GM18870 (cell line): ENCODE data around the gene STK40.

Experiments
- ATAC-seq: cut with Tn5 transposase; IDR thresholded peaks from one replicate; pipeline ENCODE4 v1.9.1; 2021; ENCODE audit warnings: moderate library complexity; ENCODE audit not compliant: unreplicated experiment

Gene STK40

DNA sequence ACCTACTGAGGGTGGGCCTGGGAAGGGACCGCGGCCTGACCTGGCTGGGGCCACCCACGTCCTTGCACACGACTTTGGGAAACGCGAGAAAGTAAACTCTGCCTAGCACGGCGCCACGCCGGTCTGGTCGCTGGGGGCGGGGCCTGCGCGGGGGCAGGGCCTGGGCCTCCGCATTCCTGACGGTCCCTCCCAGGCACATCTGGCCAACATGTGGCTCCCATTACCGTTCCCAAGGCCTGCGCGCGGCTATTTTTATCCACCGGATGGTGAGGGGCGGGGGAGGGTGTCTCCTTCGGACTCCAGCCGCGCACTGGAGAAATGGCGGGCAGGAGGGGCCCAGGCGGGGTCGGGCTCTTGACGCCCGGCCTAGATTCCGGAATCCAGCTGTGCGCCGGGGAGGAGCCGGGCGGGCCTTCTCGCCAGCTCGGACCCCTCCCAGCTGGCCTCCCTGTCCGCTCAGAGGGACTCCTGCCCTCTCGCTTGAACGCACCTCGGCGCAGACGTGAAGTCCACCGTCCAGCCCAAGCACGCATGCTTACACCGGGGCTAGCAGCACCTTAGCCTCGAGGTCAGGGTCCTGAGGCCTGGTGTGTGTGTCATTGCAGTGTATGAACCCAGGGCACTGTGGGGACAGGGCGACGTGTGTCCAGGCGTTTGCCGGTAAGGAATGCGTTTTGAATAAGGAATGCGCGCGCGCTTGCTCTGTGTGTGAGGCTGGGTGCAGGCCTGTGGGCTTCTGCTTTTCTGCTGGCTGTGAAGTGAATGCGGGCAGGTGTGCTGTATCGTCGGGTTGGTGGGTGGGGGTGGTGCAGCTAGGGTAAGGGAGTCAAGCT, 64.4 kb downstream of the STK40 start:
- no peak for ATAC-seq

GRCh38 chr1:36320767-36321118, 65.0 kb downstream of the STK40 start:
- no peak for ATAC-seq

GRCh38 chr1:36320291-36320761, 65.4 kb downstream of the STK40 start:
- ATAC-seq = no peak

- ATAC-seq = no peak
Observed at GRCh38 chr1:36309397-36309796, 76.3 kb downstream of the STK40 start.

DNA sequence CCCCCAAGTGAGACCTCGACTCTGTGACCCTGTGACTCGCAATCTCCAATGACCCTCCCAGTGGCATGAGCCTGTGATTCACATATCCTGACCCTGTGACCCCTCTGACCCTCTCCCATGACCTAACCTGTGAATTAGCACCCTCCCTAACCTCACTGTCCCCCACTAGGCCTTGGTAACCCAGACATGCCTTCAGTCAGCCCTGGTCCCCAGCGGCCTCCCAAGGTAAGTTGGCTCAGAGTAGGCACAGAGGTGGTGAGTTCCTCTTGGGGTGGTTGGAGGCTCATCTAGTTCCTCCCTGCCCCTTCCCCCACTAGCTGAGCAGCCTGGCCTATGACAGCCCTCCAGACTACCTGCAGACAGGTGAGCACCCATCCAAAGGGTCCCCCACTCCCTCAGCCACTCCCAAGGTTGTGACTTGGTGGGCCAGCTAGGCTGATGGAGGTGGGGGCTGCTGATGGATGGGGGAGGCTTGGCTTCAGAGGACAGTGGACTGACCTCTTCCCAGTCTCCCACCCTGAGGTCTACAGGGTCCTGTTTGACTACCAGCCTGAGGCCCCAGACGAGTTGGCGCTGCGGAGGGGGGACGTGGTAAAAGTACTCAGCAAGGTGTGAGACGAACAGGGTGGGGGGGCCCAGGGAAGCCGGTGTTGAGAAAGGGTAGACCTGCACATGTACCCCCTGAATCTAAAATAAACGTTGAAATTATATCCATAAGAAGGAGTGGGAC, 78.0 kb downstream of the STK40 start:
- no peak for ATAC-seq

DNA sequence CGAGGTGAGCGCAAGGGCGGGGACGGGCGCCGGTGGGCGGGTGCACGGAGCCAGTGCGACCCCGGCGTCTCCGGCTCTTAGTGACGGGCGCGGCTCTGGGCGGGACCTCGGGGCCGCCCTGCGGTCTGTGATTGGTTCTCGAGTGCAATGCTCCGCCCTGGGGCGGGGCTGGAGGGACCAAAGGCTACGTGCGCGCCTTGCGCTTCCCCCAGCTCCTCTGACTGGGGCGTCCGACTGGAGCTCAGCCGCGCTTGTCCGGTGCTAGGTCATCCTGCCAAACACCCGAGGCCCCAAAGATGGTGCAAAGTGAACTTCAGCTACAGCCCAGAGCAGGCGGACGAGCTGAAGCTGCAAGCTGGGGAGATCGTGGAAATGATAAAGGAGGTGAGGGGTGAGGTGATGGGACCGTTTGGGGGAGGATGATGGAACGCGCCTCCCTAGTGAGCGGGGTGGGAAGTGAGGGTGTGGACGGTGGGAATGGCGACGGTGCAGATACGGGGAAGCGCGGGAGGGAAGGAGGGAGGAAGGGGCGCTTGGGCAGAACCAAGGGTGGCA, 78.7 kb downstream of the STK40 start:
- peak; percentile 94 for ATAC-seq

GRCh38 chr1:36306210-36306901, 79.4 kb downstream of the STK40 start, which contains the start of gene SH3D21:
Gene SH3D21, plus strand, starts transcription at chr1:36306368. Its CDS starts 53 bp downstream, at chr1:36306421.
- ATAC-seq = peak; percentile 18

DNA sequence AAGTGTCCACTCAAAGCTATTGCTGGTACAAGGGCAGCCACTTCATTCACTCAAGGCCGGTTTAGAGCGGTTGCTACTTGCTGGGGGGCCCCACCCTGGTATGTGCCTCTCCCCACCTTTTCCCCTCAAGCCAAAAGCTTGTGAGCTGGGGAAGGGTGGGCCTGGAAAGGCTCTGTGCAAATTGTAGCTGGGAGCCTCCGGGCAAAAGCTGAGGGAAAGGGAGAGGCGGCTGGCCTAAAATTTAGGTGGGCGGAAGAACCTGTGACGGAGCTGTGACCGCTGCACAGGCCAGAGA, 79.9 kb downstream of the STK40 start:
- ATAC-seq = no peak

GRCh38 chr1:36304970-36305914, 80.5 kb downstream of the STK40 start:
- ATAC-seq = no peak

- ATAC-seq = no peak
Observed at GRCh38 chr1:36304521-36304920, 81.2 kb downstream of the STK40 start.

GRCh38 chr1:36303650-36304360, 81.9 kb downstream of the STK40 start:
- no peak for ATAC-seq

DNA sequence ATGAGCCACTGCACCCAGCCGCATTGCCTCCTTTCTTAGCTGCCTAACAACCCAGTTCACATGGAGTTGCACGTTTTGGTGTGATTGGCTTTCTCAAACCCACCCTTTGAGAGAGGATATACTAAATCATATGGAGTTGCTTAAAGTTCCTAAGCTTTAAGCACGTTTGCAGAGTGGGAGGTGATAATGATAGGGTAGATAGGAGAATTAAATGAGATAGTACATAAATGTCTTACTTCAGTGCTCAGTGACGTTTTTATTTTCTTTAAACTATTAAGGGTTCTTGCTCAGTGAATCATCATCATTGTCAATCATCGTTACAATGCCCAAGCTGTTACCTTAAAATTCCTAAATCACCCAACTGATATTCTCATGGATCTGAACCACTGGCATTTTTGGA, 82.5 kb downstream of the STK40 start:
- no peak for ATAC-seq

DNA sequence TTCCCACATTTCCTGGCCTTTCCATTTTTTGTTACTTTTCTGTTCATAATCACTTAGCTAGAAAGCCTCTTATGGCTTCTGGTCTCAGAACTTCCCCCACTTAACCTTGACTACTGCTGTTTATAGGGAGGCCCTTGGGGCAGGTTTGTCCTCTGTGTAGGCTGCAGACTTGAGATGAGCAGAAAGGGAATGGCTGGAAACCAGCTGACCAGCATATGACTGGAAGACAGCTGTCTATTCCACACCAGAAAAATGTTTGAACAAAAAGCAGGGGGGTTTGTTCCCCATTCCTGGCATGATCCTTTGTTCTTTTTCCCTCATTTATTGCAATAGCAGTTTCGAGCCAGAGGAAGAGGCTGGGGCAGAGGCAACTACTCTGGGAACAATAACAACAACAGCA, 84.5 kb downstream of the STK40 start:
- no peak for ATAC-seq

GRCh38 chr1:36300526-36300925, 85.2 kb downstream of the STK40 start:
- no peak for ATAC-seq

DNA sequence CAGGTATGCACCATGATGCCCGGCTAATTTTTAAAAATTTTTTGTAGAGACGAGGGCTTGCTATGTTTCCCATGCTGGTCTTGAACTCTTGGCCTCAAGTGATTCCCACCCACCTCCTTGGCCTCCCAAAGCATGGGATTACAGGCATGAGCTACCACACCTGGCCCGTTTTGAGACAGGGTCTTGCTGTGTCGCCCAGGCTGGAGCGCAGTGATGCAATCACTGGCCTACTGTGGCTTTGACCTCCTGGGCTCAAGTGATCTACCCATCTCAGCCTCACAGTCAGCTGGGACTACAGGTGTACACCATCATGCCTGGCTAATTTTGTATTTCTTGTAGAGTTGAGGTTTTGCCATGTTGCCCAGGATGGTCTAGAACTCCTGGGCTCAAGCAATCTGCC, 87.1 kb downstream of the STK40 start:
- no peak for ATAC-seq

GRCh38 chr1:36297062-36297461, 88.7 kb downstream of the STK40 start:
- no peak for ATAC-seq

- ATAC-seq = no peak
Observed at GRCh38 chr1:36295390-36295789, 90.3 kb downstream of the STK40 start.
